DND-41 (cell line): ENCODE results near the gene LMF1.

Experiments
- CTCF ChIP-seq: IDR thresholded peaks from 2 replicates; pipeline ENCODE4 v1.5.1; 2012; ENCODE audit warnings: borderline replicate concordance, low read length, moderate library complexity, mild to moderate bottlenecking; ENCODE audit not compliant: poor library complexity, severe bottlenecking; ENCODE audit errors: extremely low read depth
- EZH2 ChIP-seq: IDR thresholded peaks from 3 replicates; pipeline ENCODE4 v1.6.1; 2012; ENCODE audit warnings: borderline replicate concordance, low read depth, mild to moderate bottlenecking, moderate library complexity, low read length, inconsistent platforms; ENCODE audit not compliant: severe bottlenecking

DNA sequence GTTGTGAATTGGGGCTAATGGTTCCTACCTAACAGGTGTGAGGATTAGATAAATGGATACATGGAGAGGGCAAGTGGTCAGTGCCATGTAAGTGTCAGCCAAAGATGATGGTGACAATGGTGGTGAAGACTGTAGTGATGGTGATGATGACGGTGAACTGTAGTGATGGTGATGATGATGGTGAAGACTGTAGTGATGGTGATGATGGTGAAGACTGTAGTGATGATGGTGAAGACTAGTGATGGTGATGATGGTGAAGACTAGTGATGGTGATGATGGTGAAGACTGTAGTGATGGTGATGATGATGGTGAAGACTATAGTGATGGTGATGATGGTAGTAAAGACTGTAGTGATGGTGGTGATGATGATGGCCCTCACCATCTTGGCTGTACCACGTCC is 152.2 kb downstream of the LMF1 start:
- TF ChIP-seq CTCF (no peak), EZH2 (no peak)
